ENCODE results near the gene HPD.
A peak's percentile ranks its signal among the peaks of the same experiment; 100 is the strongest.

The HPD gene

GRCh38 chr12:121810234-121810817 lies 48.3 kb downstream of the HPD start:
- no peak for DNase-seq

- no peak for DNase-seq
Observed at GRCh38 chr12:121809712-121810116, 48.9 kb downstream of the HPD start.

- DNase-seq: no peak
Observed at GRCh38 chr12:121808623-121809022, 50.0 kb downstream of the HPD start.

- no peak for DNase-seq
Observed at GRCh38 chr12:121807642-121808347, 50.9 kb downstream of the HPD start.

- no peak for DNase-seq
Observed at GRCh38 chr12:121806546-121807423, 51.9 kb downstream of the HPD start.

GRCh38 chr12:121806009-121806545 lies 52.6 kb downstream of the HPD start:
- peak; percentile 66 for DNase-seq

GRCh38 chr12:121805171-121806008 lies 53.3 kb downstream of the HPD start:
- DNase-seq: peak; percentile 73

GRCh38 chr12:121804417-121805111 lies 54.1 kb downstream of the HPD start:
- peak; percentile 79 for DNase-seq

GRCh38 chr12:121803861-121804416 lies 54.7 kb downstream of the HPD start, which contains the start of gene SETD1B:
Gene SETD1B (plus strand): TSS chr12:121804009. CDS start chr12:121804738, 729 bp downstream.
- peak; percentile 80 for DNase-seq

- DNase-seq: peak; percentile 95
Observed at GRCh38 chr12:121802843-121803698, 55.6 kb downstream of the HPD start.

GRCh38 chr12:121802485-121802842 lies 56.2 kb downstream of the HPD start:
- DNase-seq: no peak

GRCh38 chr12:121801595-121802484 lies 56.8 kb downstream of the HPD start:
- peak; percentile 77 for DNase-seq

- peak; percentile 89 for DNase-seq
Observed at GRCh38 chr12:121800694-121801594, 57.7 kb downstream of the HPD start.

- DNase-seq: peak; percentile 94
Observed at GRCh38 chr12:121799842-121800693, 58.6 kb downstream of the HPD start.

GRCh38 chr12:121799156-121799841 lies 59.4 kb downstream of the HPD start:
- peak; percentile 82 for DNase-seq

GRCh38 chr12:121798787-121799155 lies 59.9 kb downstream of the HPD start:
- DNase-seq: no peak
